ENCODE results near the gene FAM177A1. TPM values are rescaled to one million over a fixed set of nuclear protein-coding genes. Genes with fewer than 3 reads are reported as not detected.

FAM177A1 gene
- total RNA-seq, 2 donors from 2014 or later: 69.2 to 84.8 TPM

GRCh38 chr14:35121026-35121886 is 75.2 kb downstream of the FAM177A1 start:
- intact Hi-C loops (cut with DNase I): loop anchor here in 1 of 2 donors (10.0 kb wide), 1 partner anchor 294 kb away; no protein-coding TSS in a partner anchor
- no peak for DNase-seq (ENCODE audit: low spot score)

GRCh38 chr14:35121887-35122695 is 76.0 kb downstream of the FAM177A1 start, which contains the start of the genes PPP2R3C and PRORP:
TSS of gene PPP2R3C (minus strand) at chr14:35121990. CDS start at chr14:35121959, 31 bp downstream.
TSS of gene PRORP (plus strand) at chr14:35122552. CDS start at chr14:35123246, 694 bp downstream.
- intact Hi-C loops (cut with DNase I): loop anchor here in 1 of 2 donors (10.0 kb wide), 1 partner anchor 293 kb away; no protein-coding TSS in a partner anchor
- peak; percentile 97 for DNase-seq (ENCODE audit: low spot score)

- intact Hi-C loops (cut with DNase I): loop anchor here in 1 of 2 donors (10.0 kb wide), 1 partner anchor 292 kb away; no protein-coding TSS in a partner anchor
- DNase-seq (ENCODE audit: low spot score): no peak
Observed at GRCh38 chr14:35122696-35123387, 76.8 kb downstream of the FAM177A1 start.

GRCh38 chr14:35123388-35123703 is 77.3 kb downstream of the FAM177A1 start:
- intact Hi-C loops (cut with DNase I): loop anchor here in 1 of 2 donors (10.0 kb wide), 1 partner anchor 291 kb away; no protein-coding TSS in a partner anchor

GRCh38 chr14:35124127-35124526 is 78.1 kb downstream of the FAM177A1 start:
- intact Hi-C loops (cut with DNase I): loop anchor here in 1 of 2 donors (10.0 kb wide), 1 partner anchor 291 kb away; no protein-coding TSS in a partner anchor
- no peak for DNase-seq (ENCODE audit: low spot score)

More at GRCh38 chr14:35123388-35123703, 77.3 kb downstream of the FAM177A1 start:
- DNase-seq (ENCODE audit: low spot score): no peak

Other genes starting within 250 kb of the FAM177A1 start
- gene BAZ1A, start 170.9 kb upstream of the FAM177A1 start, total RNA-seq: 10 to 100 TPM; 17.3 to 31.6 TPM
- 10 to 100 TPM; 40.0 to 42.3 TPM for gene SRP54, start 63.3 kb upstream of the FAM177A1 start, total RNA-seq
- gene PPP2R3C, start 75.7 kb downstream of the FAM177A1 start, total RNA-seq: 10 to 100 TPM; 41.6 to 49.8 TPM
- 10 to 100 TPM; 19.1 to 21.7 TPM for gene PRORP, start 76.3 kb downstream of the FAM177A1 start, total RNA-seq
- gene PSMA6, start 246.1 kb downstream of the FAM177A1 start, total RNA-seq: 100 to 1,000 TPM; 159 to 191 TPM